ENCODE results near the gene PMFBP1. TPM values are rescaled to one million over a fixed set of nuclear protein-coding genes. Genes with fewer than 3 reads are reported as not detected.
A peak's percentile ranks its signal among the peaks of the same experiment; 100 is the strongest.
"Not testable (repeated sequence)": the region's sequence is repeated elsewhere in the genome, so short reads cannot be mapped to it uniquely, and the experiment has no call there.

PMFBP1 gene
- polyA plus RNA-seq, 10 donors = 0.74 to 3.2 (median 1.5) TPM

- no peak for DNase-seq
These were observed 66.0 kb downstream of the PMFBP1 start for GRCh38 chr16:72105978-72106377.

GRCh38 chr16:72104905-72105304 is 67.0 kb downstream of the PMFBP1 start:
- DNase-seq = no peak

- DNase-seq = no peak
These were observed 70.8 kb downstream of the PMFBP1 start for GRCh38 chr16:72101195-72101594.

GRCh38 chr16:72099377-72099818 is 72.6 kb downstream of the PMFBP1 start:
- DNase-seq = peak; percentile 16 to 49 (median 30)

GRCh38 chr16:72098936-72099335 is 73.0 kb downstream of the PMFBP1 start:
- DNase-seq = no peak

- peak in 1 of 3 donors; percentile 5 for DNase-seq
These were observed 77.7 kb downstream of the PMFBP1 start for GRCh38 chr16:72094266-72094610.

GRCh38 chr16:72093448-72094265 is 78.3 kb downstream of the PMFBP1 start, which contains the start of the genes DHX38 and TXNL4B:
Gene DHX38, plus strand, starts transcription at chr16:72093847. Its CDS starts 2,311 bp downstream, at chr16:72096158.
Gene TXNL4B, minus strand, starts transcription at chr16:72093620. Its CDS starts 2,871 bp downstream, at chr16:72090749.
- peak; percentile 99 for DNase-seq

GRCh38 chr16:72092832-72093447 is 79.0 kb downstream of the PMFBP1 start:
- peak; percentile 24 to 64 (median 30) for DNase-seq

- DNase-seq = no peak
These were observed 80.7 kb downstream of the PMFBP1 start for GRCh38 chr16:72091217-72091616.

- DNase-seq = no peak
These were observed 87.0 kb downstream of the PMFBP1 start for GRCh38 chr16:72085002-72085401.

- DNase-seq = no peak
These were observed 87.5 kb downstream of the PMFBP1 start for GRCh38 chr16:72084445-72084844.

- DNase-seq = no peak
These were observed 88.1 kb downstream of the PMFBP1 start for GRCh38 chr16:72083778-72084404.

- not testable (repeated sequence) for DNase-seq
These were observed 94.8 kb downstream of the PMFBP1 start for GRCh38 chr16:72076991-72077706.

GRCh38 chr16:72075067-72075466 is 96.9 kb downstream of the PMFBP1 start:
- not testable (repeated sequence) for DNase-seq

- DNase-seq = peak in 1 of 3 donors; percentile 10
These were observed 98.3 kb downstream of the PMFBP1 start for GRCh38 chr16:72073560-72074230.

GRCh38 chr16:72072514-72073342 is 99.2 kb downstream of the PMFBP1 start:
- DNase-seq = no peak

All from muscle of back (tissue), 11 donors.